Measurements from ENCODE around the gene MAGI2. TPM values are rescaled to one million over a fixed set of nuclear protein-coding genes. Genes with fewer than 3 reads are reported as not detected.

Gene MAGI2
- total RNA-seq, 1 donor from 2014 or later: 4.0 TPM

DNA sequence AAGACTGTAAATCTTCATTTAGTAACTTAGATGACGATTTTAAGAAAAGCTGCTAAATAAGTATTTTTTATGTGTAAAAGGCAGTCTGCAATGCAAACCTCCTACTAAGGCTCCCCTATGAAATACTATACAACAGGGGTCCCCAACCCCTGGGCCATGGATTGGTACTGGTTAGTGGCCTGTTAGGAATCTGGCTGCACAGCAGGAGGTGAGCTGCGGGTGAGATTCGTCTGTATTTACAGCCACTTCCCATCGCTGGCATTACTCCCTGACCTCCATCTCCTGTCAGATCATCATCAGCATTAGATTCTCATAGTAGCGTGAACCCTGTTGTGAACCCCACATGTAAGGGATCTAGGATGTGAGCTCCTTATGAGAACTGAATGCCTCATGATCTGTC lies 580.4 kb downstream of the MAGI2 start:
- no peaks in the 10 kb centered on the region for H3K4me1 ChIP-seq
- H3K9me3 ChIP-seq: peaks cover 0 to 7% of the 10 kb centered on the region in 2 donors
- no peak for DNase-seq (ENCODE audit: low spot score in 2 of 2)
- H3K27me3 ChIP-seq: no peaks in the 10 kb centered on the region
- no peak overlapping the region for H3K27ac ChIP-seq
- TF ChIP-seq, protein P1, sequence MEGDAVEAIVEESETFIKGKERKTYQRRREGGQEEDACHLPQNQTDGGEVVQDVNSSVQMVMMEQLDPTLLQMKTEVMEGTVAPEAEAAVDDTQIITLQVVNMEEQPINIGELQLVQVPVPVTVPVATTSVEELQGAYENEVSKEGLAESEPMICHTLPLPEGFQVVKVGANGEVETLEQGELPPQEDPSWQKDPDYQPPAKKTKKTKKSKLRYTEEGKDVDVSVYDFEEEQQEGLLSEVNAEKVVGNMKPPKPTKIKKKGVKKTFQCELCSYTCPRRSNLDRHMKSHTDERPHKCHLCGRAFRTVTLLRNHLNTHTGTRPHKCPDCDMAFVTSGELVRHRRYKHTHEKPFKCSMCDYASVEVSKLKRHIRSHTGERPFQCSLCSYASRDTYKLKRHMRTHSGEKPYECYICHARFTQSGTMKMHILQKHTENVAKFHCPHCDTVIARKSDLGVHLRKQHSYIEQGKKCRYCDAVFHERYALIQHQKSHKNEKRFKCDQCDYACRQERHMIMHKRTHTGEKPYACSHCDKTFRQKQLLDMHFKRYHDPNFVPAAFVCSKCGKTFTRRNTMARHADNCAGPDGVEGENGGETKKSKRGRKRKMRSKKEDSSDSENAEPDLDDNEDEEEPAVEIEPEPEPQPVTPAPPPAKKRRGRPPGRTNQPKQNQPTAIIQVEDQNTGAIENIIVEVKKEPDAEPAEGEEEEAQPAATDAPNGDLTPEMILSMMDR (IDR thresholded peaks at IDR 0.05): no peak
- intact Hi-C loops (cut with DNase I): no loop called here
- no peaks in the 10 kb centered on the region for H3K36me3 ChIP-seq
- no peak overlapping the region for H3K4me3 ChIP-seq

DNA sequence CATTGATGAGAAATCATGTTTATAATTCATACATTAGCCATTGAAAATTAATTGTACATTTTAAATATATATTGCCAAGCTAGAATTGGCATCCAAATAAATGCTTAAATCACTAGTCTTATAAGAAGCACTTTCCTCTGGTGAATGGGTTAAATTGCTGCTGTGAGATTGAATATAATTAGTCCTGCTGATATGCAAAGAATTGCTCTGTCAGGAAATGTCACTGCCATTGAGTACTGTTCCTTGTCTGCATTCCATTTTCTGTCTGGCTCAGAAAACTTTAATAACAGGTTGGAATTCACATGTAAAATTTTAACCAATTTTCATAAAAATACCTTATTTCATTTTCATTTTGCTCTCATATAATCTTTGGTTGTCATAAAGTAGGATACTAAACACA lies 589.1 kb downstream of the MAGI2 start:
- Histone ChIP-seq H3K4me1 (no peaks in the 10 kb centered on the region), H3K9me3 (no peaks in the 10 kb centered on the region)
- intact Hi-C loops (cut with DNase I): no loop called here

DNA sequence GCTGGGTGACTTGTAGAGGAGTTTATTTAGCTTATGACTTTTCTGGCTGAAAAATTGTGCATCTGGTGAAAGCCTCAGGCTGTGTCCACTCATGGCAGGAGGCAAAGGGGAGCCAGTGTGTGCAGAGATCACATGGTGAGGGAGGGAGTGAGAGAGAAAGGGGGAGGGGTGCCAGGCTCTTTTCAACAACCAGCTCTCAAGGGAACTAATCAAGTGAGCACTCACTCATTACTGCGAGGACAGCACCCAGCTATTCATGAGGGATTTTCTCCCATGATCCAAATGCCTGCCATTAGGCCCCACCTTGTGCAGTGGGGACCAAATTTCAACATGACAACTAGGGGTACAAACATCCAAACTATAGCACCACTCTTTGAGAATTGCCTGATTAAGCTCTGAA lies 590.2 kb downstream of the MAGI2 start:
- no peak for DNase-seq (ENCODE audit: low spot score in 2 of 2)
- Histone ChIP-seq H3K27me3 (no peaks in the 10 kb centered on the region), H3K4me1 (no peaks in the 10 kb centered on the region), H3K9me3 (no peaks in the 10 kb centered on the region), H3K4me3 (no peak overlapping the region), H3K27ac (no peak overlapping the region), H3K36me3 (no peaks in the 10 kb centered on the region)
- TF ChIP-seq, protein P1 (IDR thresholded peaks at IDR 0.05): no peak
- intact Hi-C loops (cut with DNase I): no loop called here

More for the DNA sequence above, 589.1 kb downstream of the MAGI2 start:
- TF ChIP-seq, protein P1 (IDR thresholded peaks at IDR 0.05): no peak
- no peak overlapping the region for H3K4me3 ChIP-seq
- no peak overlapping the region for H3K27ac ChIP-seq
- no peak for DNase-seq (ENCODE audit: low spot score in 2 of 2)
- no peaks in the 10 kb centered on the region for H3K36me3 ChIP-seq
- H3K27me3 ChIP-seq: no peaks in the 10 kb centered on the region

DNA sequence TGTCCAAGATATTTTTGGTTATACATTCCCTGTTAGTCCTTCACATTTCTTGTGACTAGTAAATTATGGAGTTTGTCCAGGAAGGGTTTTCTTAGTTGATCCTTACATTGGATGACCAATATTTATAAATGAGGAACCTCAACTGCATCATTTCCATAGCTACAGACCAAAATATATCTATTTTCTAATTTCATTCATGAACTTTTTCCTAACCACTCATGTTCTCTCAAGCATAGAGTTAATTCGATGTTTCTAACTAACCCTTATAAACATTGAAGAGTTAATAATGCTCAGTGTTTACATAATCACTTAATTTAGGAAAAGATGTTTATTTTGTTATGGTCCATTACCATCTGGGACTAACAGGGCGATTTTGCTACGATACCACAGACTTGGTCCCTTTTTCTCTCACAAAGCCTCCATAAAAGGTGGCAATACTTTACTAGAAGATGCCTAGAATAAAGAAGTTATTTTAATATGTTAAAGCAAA lies 591.0 kb downstream of the MAGI2 start:
- intact Hi-C loops (cut with DNase I): no loop called here
- H3K9me3 ChIP-seq: no peaks in the 10 kb centered on the region
- TF ChIP-seq, protein P1 (IDR thresholded peaks at IDR 0.05): no peak
- no peaks in the 10 kb centered on the region for H3K27me3 ChIP-seq
- H3K27ac ChIP-seq: no peak overlapping the region
- H3K4me1 ChIP-seq: no peaks in the 10 kb centered on the region
- no peak overlapping the region for H3K4me3 ChIP-seq
- DNase-seq (ENCODE audit: low spot score in 2 of 2): no peak
- no peaks in the 10 kb centered on the region for H3K36me3 ChIP-seq

DNA sequence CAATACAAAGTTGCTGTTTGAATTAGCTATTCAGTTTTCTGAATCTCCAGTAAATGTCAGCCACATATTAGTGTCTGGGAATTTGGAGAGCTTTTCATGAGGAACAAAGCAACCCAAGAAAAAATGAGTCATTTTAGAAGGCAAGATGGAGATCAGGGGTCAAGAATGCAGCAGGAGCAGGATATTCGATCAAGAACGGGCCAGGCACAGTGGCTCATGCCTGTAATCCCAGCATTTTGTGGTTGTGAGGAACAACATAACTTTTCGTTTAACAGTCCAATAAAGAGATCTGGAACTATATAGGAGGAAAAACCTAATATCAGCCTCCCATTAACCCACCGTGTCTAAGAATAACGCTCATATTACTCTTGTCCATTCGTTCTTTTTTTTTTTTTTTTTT lies 600.5 kb downstream of the MAGI2 start:
- no peaks in the 10 kb centered on the region for H3K9me3 ChIP-seq
- TF ChIP-seq, protein P1 (IDR thresholded peaks at IDR 0.05): no peak
- H3K36me3 ChIP-seq: no peaks in the 10 kb centered on the region
- no peaks in the 10 kb centered on the region for H3K4me1 ChIP-seq
- no peak overlapping the region for H3K4me3 ChIP-seq
- H3K27me3 ChIP-seq: no peaks in the 10 kb centered on the region
- intact Hi-C loops (cut with DNase I): no loop called here
- H3K27ac ChIP-seq: no peak overlapping the region
- DNase-seq (ENCODE audit: low spot score in 2 of 2): no peak

Measured in ascending aorta (tissue), 2 donors.